ENCODE results near the gene N4BP2L1.

GRCh38 chr13:32471187-32471922 lies 43.4 kb upstream of the N4BP2L1 start:
- TF ChIP-seq CTCF (conservative IDR thresholded peaks at IDR 0.05; ENCODE audit: low read length) (no peak), EZH2phosphoT487 (IDR thresholded peaks at IDR 0.05; ENCODE audit: borderline replicate concordance, low read depth, low read length) (no peak)

Data from OCI-LY7 (cell line).